AG09309 (cell line): ENCODE data around the gene ZNF23.

Experiments used
- DNase-seq: peaks from one replicate; pipeline ENCODE4 v3.0.0-alpha.2; 2010; ENCODE audit warnings: low read depth
- H3K4me3 ChIP-seq: 2 replicates; pipeline ENCODE4 v1.5.1; 2011; ENCODE audit warnings: mild to moderate bottlenecking, low read depth, low read length, moderate library complexity; ENCODE audit not compliant: control insufficient read depth
- TF ChIP-seq, protein P1 (sequence below): IDR thresholded peaks from 2 replicates; pipeline ENCODE4 v1.5.1; 2011; ENCODE audit warnings: mild to moderate bottlenecking, low read depth, low read length, inconsistent platforms; ENCODE audit not compliant: insufficient read depth, control insufficient read depth; ENCODE audit errors: missing control alignments

ZNF23 gene

DNA sequence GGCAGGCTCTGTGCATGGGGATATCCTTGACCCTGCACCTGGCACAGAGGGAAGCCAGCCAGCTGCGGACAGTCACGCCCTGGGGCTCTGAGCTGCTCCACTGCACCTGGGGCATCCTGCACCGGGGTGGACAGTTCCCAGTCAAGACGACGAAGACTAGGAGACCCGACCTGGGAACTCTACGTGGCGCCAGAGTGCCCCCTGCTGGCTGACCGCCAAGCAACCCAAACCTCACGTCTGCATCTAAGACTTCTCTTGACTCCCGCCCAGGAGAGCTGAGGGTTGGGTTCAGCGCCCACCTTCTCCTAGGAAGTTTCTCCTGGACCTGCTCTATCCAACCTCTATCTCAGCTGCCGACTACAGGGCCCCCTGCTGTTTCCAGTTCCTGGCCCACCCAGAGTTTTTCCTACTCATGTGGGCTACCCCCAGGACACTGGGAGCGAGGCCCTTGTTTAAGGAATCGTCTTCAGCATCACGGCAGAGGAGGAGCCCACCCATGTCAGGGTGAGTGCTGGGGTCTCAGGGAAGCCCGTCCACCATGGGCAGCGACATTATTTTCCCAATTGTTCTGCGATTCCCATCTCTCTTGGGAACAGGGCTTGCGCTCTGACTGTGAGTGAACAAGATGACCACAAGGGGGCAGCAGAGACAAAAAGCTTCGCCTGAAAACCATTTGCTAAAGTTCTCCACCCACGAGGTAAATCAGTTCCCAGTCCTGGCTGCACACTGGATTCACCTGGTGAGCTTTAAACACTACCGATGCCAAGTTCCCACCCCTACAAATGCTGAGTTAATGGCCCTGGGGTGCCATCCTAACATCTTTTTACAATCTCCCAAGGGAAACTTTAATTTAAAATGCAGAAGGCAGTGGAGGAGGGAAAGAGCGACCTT, 49.5 kb downstream of the ZNF23 start:
- TF ChIP-seq, protein P1, sequence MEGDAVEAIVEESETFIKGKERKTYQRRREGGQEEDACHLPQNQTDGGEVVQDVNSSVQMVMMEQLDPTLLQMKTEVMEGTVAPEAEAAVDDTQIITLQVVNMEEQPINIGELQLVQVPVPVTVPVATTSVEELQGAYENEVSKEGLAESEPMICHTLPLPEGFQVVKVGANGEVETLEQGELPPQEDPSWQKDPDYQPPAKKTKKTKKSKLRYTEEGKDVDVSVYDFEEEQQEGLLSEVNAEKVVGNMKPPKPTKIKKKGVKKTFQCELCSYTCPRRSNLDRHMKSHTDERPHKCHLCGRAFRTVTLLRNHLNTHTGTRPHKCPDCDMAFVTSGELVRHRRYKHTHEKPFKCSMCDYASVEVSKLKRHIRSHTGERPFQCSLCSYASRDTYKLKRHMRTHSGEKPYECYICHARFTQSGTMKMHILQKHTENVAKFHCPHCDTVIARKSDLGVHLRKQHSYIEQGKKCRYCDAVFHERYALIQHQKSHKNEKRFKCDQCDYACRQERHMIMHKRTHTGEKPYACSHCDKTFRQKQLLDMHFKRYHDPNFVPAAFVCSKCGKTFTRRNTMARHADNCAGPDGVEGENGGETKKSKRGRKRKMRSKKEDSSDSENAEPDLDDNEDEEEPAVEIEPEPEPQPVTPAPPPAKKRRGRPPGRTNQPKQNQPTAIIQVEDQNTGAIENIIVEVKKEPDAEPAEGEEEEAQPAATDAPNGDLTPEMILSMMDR, result peak; percentile 87
- H3K4me3 ChIP-seq, result no peak overlapping the region
- DNase-seq, result peak; percentile 23

DNA sequence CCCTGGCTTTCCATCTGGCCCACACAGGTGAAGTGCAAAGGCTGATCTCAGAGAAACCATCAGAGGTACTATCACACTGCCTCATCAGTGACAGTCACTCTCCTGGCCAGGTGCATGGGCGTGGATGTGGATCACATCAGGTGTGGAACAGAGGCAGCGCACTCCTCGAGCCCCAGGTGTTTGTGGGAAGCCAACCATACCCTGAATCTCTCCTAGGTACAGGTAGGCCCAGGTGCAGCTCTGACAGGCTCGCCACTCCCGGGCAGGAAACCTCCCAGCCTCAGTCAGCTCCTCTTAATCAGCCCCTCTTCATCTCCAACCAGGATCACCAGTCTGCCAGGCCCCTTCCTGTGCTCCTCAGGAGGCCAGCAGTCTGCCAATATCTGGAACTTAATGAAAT, 51.9 kb downstream of the ZNF23 start:
- TF ChIP-seq, protein P1, result no peak
- H3K4me3 ChIP-seq, result no peak overlapping the region
- DNase-seq, result no peak

DNA sequence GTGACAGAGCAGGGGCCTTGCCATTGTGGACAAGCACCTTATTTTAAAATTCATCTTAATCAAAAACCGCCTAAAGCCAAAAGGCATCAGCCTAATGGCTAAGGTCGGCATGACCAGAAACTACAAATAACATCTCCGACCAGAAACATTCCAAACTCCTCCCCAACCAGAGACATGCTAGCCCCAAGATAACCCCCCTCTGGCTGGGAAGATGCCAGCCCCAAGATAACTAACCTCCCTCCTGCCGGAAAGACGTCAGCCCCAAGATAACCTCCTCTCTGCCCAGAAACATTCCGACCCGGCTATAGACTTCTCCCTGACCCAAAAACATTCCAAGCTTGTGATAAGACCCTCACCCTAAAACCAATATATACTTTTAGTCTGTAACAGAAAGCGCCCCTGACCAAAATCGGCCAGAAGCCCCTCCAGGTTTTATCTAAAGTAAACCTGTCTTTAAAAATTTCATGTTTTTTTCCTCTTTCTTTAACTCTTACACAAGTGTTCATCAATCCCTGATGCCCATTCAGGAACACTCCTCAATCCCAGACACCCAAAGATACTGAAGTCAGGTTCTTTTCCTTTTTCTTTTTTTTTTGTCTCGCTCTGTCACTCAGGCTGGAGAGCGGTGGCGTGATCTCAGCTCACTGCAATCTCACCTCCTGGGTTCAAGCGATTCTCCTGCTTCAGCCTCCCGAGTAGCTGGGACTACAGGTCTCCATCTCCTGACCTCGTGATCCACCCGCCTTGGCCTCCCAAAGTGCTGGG, 52.9 kb downstream of the ZNF23 start:
- TF ChIP-seq, protein P1, result no peak
- no peak overlapping the region for H3K4me3 ChIP-seq
- DNase-seq, result no peak

DNA sequence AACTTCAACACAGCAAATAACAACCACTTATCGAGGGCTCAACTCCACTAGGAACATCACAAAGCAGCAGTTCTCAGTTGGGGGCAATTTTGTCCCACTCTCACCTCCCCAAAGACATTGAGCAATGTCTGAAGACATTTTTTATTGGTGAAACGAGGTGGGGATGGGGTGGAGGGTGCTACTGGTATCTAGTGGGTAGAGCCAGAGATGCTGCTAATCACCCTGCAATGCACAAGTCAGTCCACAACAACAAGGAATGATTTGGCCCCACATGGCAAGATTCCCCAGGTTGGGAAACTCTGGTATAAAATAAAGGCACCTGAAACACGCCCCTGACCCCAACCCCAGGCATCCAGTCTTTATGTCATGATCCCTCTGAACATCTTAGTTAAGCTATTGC, 53.5 kb downstream of the ZNF23 start:
- DNase-seq, result no peak
- H3K4me3 ChIP-seq, result no peak overlapping the region
- TF ChIP-seq, protein P1, result no peak

DNA sequence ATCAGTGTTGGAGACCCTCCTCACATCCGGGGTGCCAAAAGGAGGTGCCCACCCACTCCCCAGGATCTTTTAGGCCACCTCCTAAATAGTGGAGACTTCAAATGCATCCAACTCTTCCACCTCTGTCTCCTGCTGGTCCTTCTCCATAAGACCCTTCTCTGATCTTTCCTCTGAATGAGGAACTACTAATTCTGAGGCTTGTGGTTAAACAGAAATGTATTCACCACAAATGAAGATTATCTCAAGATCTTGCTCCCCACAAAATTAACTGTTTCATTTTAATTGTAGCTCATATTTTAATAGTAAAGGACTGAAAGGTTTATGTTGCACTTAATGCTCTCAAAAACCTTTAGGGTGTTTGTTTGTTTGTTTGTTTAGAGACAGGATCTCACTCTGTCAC, 54.3 kb downstream of the ZNF23 start:
- no peak for DNase-seq
- H3K4me3 ChIP-seq, result no peak overlapping the region
- TF ChIP-seq, protein P1, result no peak

DNA sequence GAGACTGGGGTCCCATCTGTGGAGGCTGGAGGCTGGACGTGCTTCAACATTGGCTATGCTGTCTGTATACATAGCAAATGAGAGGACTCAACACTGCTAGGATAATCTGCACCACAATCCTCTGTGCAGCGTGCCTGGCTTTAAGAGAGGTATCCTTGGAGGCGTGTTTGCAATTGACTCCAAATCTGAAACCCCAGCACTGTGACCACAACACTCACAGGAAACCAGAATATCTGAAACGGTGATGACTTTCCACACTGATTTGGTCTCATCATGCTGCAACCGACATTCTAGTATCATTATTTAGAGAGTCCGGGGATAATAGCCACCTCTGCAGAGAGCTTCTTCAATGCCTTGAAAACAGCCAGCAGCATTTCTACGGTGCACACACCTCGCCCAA, 55.3 kb downstream of the ZNF23 start:
- DNase-seq, result no peak
- TF ChIP-seq, protein P1, result no peak
- H3K4me3 ChIP-seq, result no peak overlapping the region
